HEK293 (cell line): ENCODE measurements around the gene THG1L.

ENCODE experiments used
- HOXA7 ChIP-seq: sonication (generic); formaldehyde crosslinking; IDR thresholded peaks from 2 replicates; pipeline ENCODE4 v1.8.1; 2022; ENCODE audit warnings: missing genetic modification reagents, borderline replicate concordance
- MEIS1 ChIP-seq: sonication (generic); formaldehyde crosslinking; IDR thresholded peaks from 2 replicates; pipeline ENCODE4 v1.8.1; 2022; ENCODE audit warnings: missing genetic modification reagents, mild to moderate bottlenecking, borderline replicate concordance
- MYNN ChIP-seq: fragments of 450-650 bp; formaldehyde crosslinking; IDR thresholded peaks from 2 replicates; pipeline ENCODE4 v1.5.1; 2016; ENCODE audit warnings: missing biosample characterization, missing genetic modification characterization, borderline replicate concordance
- OSR2 ChIP-seq: fragments of 450-650 bp; formaldehyde crosslinking; IDR thresholded peaks from 2 replicates; pipeline ENCODE4 v1.5.1; 2016; ENCODE audit warnings: missing biosample characterization, missing genetic modification characterization
- ZBTB8A ChIP-seq: fragments of 450-650 bp; formaldehyde crosslinking; IDR thresholded peaks from 2 replicates; pipeline ENCODE4 v1.5.1; 2016; ENCODE audit warnings: missing biosample characterization, missing genetic modification characterization
- ZNF133 ChIP-seq: fragments of 450-650 bp; formaldehyde crosslinking; IDR thresholded peaks from 2 replicates; pipeline ENCODE4 v1.5.1; 2016; ENCODE audit warnings: missing biosample characterization, missing genetic modification characterization
- ZNF16 ChIP-seq: fragments of 450-650 bp; formaldehyde crosslinking; IDR thresholded peaks from 2 replicates; pipeline ENCODE4 v1.5.1; 2016; ENCODE audit warnings: low read depth, missing biosample characterization, missing genetic modification characterization
- ZNF302 ChIP-seq: fragments of 450-650 bp; formaldehyde crosslinking; IDR thresholded peaks from 2 replicates; pipeline ENCODE4 v1.5.1; 2016; ENCODE audit warnings: missing biosample characterization, missing genetic modification characterization, low read depth
- ZNF426 ChIP-seq: fragments of 450-650 bp; formaldehyde crosslinking; IDR thresholded peaks from 2 replicates; pipeline ENCODE4 v1.5.1; 2017; ENCODE audit warnings: missing biosample characterization, missing genetic modification characterization, mild to moderate bottlenecking, inconsistent platforms, moderate library complexity
- ZNF433 ChIP-seq: fragments of 450-650 bp; formaldehyde crosslinking; IDR thresholded peaks from 2 replicates; pipeline ENCODE4 v1.5.1; 2016; ENCODE audit warnings: missing biosample characterization, missing genetic modification characterization, low read depth
- ZNF670 ChIP-seq: fragments of 450-650 bp; formaldehyde crosslinking; IDR thresholded peaks from 2 replicates; pipeline ENCODE4 v1.5.1; 2016; ENCODE audit warnings: missing biosample characterization, missing genetic modification characterization, low read depth
- ZSCAN16 ChIP-seq: fragments of 450-650 bp; formaldehyde crosslinking; IDR thresholded peaks from 2 replicates; pipeline ENCODE4 v1.5.1; 2016; ENCODE audit warnings: missing biosample characterization, missing genetic modification characterization
- TF ChIP-seq, protein P1 (sequence below): fragments of 450-650 bp; formaldehyde crosslinking; IDR thresholded peaks from 2 replicates; pipeline ENCODE4 v1.5.1; 2016; ENCODE audit warnings: missing biosample characterization, missing genetic modification characterization
- TF ChIP-seq, protein P2 (sequence below): fragments of 450-650 bp; formaldehyde crosslinking; IDR thresholded peaks from 2 replicates; pipeline ENCODE4 v1.5.1; 2017; ENCODE audit warnings: missing biosample characterization, missing genetic modification characterization
- TF ChIP-seq, protein P3 (sequence below): fragments of 450-650 bp; formaldehyde crosslinking; IDR thresholded peaks from 2 replicates; pipeline ENCODE4 v1.5.1; 2016; ENCODE audit warnings: missing biosample characterization, missing genetic modification characterization
- TF ChIP-seq, protein P4 (sequence below): fragments of 450-650 bp; formaldehyde crosslinking; IDR thresholded peaks from 2 replicates; pipeline ENCODE4 v1.5.1; 2016; ENCODE audit warnings: missing biosample characterization, missing genetic modification characterization
- TF ChIP-seq, protein P5 (sequence below): fragments of 450-650 bp; formaldehyde crosslinking; optimal IDR thresholded peaks from 2 replicates; pipeline ENCODE3; 2016; ENCODE audit warnings: missing biosample characterization, mild to moderate bottlenecking, missing genetic modification characterization
- TF ChIP-seq, protein P6 (sequence below): fragments of 450-650 bp; formaldehyde crosslinking; IDR thresholded peaks from 2 replicates; pipeline ENCODE4 v1.5.1; 2016; ENCODE audit warnings: missing biosample characterization, missing genetic modification characterization, borderline replicate concordance
- TF ChIP-seq, protein P7 (sequence below): fragments of 450-650 bp; formaldehyde crosslinking; IDR thresholded peaks from 2 replicates; pipeline ENCODE4 v1.5.1; 2016; ENCODE audit warnings: missing biosample characterization, missing genetic modification characterization
- TF ChIP-seq, protein P8 (sequence below): fragments of 450-650 bp; formaldehyde crosslinking; IDR thresholded peaks from 2 replicates; pipeline ENCODE4 v1.5.1; 2016; ENCODE audit warnings: missing biosample characterization, missing genetic modification characterization

Gene THG1L

DNA sequence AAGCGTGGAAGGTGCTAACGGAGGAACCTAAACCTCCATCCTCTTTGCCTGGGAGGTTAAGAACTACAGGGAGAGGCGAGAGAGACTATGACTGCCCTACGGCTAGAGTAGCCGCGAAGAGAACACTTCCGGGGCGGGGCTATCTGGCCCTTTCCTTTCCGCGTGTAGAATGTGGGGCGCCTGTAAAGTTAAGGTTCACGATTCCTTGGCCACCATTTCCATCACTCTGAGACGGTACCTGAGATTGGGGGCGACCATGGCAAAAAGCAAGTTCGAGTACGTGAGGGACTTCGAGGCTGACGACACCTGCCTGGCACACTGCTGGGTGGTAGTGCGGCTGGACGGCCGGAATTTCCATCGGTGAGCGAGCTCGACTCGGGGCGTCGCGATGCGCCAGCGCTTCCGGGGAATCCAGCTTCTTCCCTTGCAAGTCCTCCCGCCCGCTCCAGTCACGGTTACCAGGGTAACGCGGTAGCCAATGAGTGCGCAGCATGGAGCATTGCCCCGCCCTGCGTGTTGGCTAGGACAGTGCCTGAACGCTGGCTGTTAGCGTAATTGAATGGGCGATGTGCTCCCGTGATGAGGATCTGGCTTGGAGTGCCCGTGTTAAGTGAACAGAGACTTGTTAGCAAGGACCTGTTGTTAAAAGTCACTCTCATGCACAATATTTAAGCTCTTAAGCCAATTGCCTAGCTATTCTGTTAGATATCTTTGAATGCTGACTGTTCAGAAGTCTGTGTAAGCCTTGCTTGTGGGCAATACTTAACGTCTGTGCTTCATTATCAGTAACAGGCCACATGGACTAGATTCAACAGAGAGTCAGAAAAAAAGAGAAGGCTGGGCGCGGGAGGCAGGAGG is at the start of gene THG1L (continued):
- TF ChIP-seq, protein P1, sequence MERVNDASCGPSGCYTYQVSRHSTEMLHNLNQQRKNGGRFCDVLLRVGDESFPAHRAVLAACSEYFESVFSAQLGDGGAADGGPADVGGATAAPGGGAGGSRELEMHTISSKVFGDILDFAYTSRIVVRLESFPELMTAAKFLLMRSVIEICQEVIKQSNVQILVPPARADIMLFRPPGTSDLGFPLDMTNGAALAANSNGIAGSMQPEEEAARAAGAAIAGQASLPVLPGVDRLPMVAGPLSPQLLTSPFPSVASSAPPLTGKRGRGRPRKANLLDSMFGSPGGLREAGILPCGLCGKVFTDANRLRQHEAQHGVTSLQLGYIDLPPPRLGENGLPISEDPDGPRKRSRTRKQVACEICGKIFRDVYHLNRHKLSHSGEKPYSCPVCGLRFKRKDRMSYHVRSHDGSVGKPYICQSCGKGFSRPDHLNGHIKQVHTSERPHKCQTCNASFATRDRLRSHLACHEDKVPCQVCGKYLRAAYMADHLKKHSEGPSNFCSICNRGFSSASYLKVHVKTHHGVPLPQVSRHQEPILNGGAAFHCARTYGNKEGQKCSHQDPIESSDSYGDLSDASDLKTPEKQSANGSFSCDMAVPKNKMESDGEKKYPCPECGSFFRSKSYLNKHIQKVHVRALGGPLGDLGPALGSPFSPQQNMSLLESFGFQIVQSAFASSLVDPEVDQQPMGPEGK = peak; percentile 77
- TF ChIP-seq ZNF433 (tag by site-specific recombination) = no peak
- TF ChIP-seq, protein P2, sequence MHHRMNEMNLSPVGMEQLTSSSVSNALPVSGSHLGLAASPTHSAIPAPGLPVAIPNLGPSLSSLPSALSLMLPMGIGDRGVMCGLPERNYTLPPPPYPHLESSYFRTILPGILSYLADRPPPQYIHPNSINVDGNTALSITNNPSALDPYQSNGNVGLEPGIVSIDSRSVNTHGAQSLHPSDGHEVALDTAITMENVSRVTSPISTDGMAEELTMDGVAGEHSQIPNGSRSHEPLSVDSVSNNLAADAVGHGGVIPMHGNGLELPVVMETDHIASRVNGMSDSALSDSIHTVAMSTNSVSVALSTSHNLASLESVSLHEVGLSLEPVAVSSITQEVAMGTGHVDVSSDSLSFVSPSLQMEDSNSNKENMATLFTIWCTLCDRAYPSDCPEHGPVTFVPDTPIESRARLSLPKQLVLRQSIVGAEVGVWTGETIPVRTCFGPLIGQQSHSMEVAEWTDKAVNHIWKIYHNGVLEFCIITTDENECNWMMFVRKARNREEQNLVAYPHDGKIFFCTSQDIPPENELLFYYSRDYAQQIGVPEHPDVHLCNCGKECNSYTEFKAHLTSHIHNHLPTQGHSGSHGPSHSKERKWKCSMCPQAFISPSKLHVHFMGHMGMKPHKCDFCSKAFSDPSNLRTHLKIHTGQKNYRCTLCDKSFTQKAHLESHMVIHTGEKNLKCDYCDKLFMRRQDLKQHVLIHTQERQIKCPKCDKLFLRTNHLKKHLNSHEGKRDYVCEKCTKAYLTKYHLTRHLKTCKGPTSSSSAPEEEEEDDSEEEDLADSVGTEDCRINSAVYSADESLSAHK (tag by site-specific recombination) = no peak
- TF ChIP-seq MEIS1 (CRISPR knock-in tag) = no peak
- TF ChIP-seq, protein P3, sequence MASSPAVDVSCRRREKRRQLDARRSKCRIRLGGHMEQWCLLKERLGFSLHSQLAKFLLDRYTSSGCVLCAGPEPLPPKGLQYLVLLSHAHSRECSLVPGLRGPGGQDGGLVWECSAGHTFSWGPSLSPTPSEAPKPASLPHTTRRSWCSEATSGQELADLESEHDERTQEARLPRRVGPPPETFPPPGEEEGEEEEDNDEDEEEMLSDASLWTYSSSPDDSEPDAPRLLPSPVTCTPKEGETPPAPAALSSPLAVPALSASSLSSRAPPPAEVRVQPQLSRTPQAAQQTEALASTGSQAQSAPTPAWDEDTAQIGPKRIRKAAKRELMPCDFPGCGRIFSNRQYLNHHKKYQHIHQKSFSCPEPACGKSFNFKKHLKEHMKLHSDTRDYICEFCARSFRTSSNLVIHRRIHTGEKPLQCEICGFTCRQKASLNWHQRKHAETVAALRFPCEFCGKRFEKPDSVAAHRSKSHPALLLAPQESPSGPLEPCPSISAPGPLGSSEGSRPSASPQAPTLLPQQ (tag by site-specific recombination) = peak; percentile 61; the same call in 1 of the 2 replicates
- TF ChIP-seq ZSCAN16 (tag by site-specific recombination) = no peak
- no peak for TF ChIP-seq ZNF670 (tag by site-specific recombination)
- TF ChIP-seq, protein P4, sequence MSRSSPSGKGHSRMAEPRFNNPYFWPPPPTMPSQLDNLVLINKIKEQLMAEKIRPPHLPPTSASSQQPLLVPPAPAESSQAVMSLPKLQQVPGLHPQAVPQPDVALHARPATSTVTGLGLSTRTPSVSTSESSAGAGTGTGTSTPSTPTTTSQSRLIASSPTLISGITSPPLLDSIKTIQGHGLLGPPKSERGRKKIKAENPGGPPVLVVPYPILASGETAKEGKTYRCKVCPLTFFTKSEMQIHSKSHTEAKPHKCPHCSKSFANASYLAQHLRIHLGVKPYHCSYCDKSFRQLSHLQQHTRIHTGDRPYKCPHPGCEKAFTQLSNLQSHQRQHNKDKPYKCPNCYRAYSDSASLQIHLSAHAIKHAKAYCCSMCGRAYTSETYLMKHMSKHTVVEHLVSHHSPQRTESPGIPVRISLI (tag by site-specific recombination) = no peak; the same call in none of the 2 replicates
- TF ChIP-seq, protein P5, sequence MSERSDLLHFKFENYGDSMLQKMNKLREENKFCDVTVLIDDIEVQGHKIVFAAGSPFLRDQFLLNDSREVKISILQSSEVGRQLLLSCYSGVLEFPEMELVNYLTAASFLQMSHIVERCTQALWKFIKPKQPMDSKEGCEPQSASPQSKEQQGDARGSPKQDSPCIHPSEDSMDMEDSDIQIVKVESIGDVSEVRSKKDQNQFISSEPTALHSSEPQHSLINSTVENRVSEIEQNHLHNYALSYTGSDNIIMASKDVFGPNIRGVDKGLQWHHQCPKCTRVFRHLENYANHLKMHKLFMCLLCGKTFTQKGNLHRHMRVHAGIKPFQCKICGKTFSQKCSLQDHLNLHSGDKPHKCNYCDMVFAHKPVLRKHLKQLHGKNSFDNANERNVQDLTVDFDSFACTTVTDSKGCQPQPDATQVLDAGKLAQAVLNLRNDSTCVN = peak; percentile 79
- no peak for TF ChIP-seq HOXA7 (CRISPR knock-in tag)
- TF ChIP-seq ZNF302 (tag by site-specific recombination) = no peak
- TF ChIP-seq, protein P6, sequence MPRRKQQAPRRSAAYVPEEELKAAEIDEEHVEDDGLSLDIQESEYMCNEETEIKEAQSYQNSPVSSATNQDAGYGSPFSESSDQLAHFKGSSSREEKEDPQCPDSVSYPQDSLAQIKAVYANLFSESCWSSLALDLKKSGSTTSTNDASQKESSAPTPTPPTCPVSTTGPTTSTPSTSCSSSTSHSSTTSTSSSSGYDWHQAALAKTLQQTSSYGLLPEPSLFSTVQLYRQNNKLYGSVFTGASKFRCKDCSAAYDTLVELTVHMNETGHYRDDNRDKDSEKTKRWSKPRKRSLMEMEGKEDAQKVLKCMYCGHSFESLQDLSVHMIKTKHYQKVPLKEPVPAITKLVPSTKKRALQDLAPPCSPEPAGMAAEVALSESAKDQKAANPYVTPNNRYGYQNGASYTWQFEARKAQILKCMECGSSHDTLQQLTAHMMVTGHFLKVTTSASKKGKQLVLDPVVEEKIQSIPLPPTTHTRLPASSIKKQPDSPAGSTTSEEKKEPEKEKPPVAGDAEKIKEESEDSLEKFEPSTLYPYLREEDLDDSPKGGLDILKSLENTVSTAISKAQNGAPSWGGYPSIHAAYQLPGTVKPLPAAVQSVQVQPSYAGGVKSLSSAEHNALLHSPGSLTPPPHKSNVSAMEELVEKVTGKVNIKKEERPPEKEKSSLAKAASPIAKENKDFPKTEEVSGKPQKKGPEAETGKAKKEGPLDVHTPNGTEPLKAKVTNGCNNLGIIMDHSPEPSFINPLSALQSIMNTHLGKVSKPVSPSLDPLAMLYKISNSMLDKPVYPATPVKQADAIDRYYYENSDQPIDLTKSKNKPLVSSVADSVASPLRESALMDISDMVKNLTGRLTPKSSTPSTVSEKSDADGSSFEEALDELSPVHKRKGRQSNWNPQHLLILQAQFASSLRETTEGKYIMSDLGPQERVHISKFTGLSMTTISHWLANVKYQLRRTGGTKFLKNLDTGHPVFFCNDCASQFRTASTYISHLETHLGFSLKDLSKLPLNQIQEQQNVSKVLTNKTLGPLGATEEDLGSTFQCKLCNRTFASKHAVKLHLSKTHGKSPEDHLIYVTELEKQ = no peak
- no peak for TF ChIP-seq ZNF426
- no peak for TF ChIP-seq ZNF16 (tag by site-specific recombination)
- TF ChIP-seq ZNF133 (tag by site-specific recombination) = no peak
- peak; percentile 46; the same call in 1 of the 2 replicates for TF ChIP-seq ZBTB8A (tag by site-specific recombination)
- TF ChIP-seq OSR2 (tag by site-specific recombination) = no peak
- TF ChIP-seq MYNN (tag by site-specific recombination) = no peak
- TF ChIP-seq, protein P7, sequence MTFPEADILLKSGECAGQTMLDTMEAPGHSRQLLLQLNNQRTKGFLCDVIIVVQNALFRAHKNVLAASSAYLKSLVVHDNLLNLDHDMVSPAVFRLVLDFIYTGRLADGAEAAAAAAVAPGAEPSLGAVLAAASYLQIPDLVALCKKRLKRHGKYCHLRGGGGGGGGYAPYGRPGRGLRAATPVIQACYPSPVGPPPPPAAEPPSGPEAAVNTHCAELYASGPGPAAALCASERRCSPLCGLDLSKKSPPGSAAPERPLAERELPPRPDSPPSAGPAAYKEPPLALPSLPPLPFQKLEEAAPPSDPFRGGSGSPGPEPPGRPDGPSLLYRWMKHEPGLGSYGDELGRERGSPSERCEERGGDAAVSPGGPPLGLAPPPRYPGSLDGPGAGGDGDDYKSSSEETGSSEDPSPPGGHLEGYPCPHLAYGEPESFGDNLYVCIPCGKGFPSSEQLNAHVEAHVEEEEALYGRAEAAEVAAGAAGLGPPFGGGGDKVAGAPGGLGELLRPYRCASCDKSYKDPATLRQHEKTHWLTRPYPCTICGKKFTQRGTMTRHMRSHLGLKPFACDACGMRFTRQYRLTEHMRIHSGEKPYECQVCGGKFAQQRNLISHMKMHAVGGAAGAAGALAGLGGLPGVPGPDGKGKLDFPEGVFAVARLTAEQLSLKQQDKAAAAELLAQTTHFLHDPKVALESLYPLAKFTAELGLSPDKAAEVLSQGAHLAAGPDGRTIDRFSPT = peak; percentile 69; the same call in 1 of the 2 replicates
- TF ChIP-seq, protein P8, sequence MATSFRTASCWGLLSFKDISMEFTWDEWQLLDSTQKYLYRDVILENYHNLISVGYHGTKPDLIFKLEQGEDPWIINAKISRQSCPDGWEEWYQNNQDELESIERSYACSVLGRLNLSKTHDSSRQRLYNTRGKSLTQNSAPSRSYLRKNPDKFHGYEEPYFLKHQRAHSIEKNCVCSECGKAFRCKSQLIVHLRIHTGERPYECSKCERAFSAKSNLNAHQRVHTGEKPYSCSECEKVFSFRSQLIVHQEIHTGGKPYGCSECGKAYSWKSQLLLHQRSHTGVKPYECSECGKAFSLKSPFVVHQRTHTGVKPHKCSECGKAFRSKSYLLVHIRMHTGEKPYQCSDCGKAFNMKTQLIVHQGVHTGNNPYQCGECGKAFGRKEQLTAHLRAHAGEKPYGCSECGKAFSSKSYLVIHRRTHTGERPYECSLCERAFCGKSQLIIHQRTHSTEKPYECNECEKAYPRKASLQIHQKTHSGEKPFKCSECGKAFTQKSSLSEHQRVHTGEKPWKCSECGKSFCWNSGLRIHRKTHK (tag by site-specific recombination) = no peak
